Stomach smooth muscle (tissue), 2 donors: ENCODE data around the gene SGMS1.

ENCODE experiments used
- H3K27ac ChIP-seq: one replicate; pipeline ENCODE4 v1.7.0; 2013; ENCODE audit warnings: mild to moderate bottlenecking, low read length, inconsistent platforms
- H3K27me3 ChIP-seq, 2 donors: one replicate each; pipeline ENCODE4 v1.7.0; 2013; ENCODE audit warnings: low read length in 2 of 2; ENCODE audit not compliant: insufficient read depth in 2 of 2, control insufficient read depth in 1 of 2
- H3K36me3 ChIP-seq, 2 donors: one replicate each; pipeline ENCODE4 v1.7.0; 2013; ENCODE audit warnings: low read length in 2 of 2; ENCODE audit not compliant: control insufficient read depth in 2 of 2, insufficient read depth in 2 of 2
- H3K4me1 ChIP-seq: one replicate; pipeline ENCODE4 v1.7.0; 2013; ENCODE audit warnings: low read length; ENCODE audit not compliant: control insufficient read depth, insufficient read depth
- H3K4me3 ChIP-seq, 2 donors: one replicate each; pipeline ENCODE4 v1.7.0; 2013; ENCODE audit warnings: low read length in 2 of 2
- H3K9ac ChIP-seq, 2 donors: one replicate each; pipeline ENCODE4 v1.7.0; 2013; ENCODE audit warnings: low read length in 2 of 2, mild to moderate bottlenecking in 1 of 2
- H3K9me3 ChIP-seq, 2 donors: one replicate each; pipeline ENCODE4 v1.7.0; 2013; ENCODE audit warnings: low read length in 2 of 2; ENCODE audit not compliant: control insufficient read depth in 2 of 2
- donor health status: healthy.
- donor health status: Pancreatic carcinoma.

SGMS1 gene

GRCh38 chr10:50596456-50596855 lies 27.3 kb downstream of the SGMS1 start:
- Histone ChIP-seq H3K4me1 (no peaks in the 10 kb centered on the region), H3K9me3 (no peaks in the 10 kb centered on the region)

GRCh38 chr10:50595785-50596184 lies 28.0 kb downstream of the SGMS1 start:
- no peak overlapping the region for H3K4me3 ChIP-seq
- no peak overlapping the region for H3K27ac ChIP-seq
- no peaks in the 10 kb centered on the region for H3K4me1 ChIP-seq
- H3K36me3 ChIP-seq, result no peaks in the 10 kb centered on the region
- H3K27me3 ChIP-seq, result no peaks in the 10 kb centered on the region
- H3K9ac ChIP-seq, result no peak overlapping the region
- H3K9me3 ChIP-seq, result no peaks in the 10 kb centered on the region

More at GRCh38 chr10:50596456-50596855, 27.3 kb downstream of the SGMS1 start:
- H3K4me3 ChIP-seq, result no peak overlapping the region
- H3K9ac ChIP-seq, result no peak overlapping the region
- no peak overlapping the region for H3K27ac ChIP-seq
- no peaks in the 10 kb centered on the region for H3K36me3 ChIP-seq
- no peaks in the 10 kb centered on the region for H3K27me3 ChIP-seq

DNA sequence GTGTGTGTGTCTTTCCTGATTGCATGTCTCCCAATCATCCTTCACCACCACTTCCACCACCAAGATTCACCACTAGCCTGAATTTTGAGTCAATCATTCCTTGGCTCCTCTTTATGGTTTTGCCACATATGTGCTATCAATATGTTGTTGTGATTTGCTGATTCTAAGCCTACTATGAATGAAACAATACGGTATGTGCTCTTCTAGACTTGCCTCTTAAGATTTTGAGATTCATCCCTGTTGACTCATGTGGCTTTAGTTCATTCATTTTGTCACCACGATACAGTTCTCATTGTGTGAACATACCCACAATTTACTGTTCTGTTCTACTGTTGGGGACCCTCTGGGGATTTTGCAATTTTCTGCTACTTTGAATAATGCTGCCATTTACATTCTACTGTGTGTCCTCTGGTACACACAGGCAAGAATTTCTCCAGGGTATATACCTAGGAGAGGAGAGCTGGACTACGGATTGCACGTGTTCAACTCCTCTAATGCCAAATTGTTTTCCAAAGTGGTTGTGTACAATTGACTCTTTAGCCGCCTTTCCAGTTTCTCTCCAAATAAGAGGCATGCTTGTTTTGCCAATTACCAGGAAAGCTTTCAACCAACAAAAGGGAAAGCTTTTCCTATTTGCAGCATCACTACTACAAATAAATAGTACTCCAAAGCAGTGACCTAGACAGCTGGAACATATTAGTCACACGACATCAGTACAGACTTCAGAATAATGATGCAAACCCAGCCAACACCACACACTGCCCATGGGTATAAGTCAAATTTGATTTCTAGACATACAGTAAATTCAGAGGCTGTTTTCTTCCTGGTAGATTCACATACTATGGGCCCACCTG lies 30.0 kb downstream of the SGMS1 start:
- H3K4me1 ChIP-seq, result no peaks in the 10 kb centered on the region
- H3K27ac ChIP-seq, result no peak overlapping the region
- no peaks in the 10 kb centered on the region for H3K27me3 ChIP-seq
- H3K4me3 ChIP-seq, result no peak overlapping the region
- peaks cover 0 to 4% of the 10 kb centered on the region in 2 donors for H3K36me3 ChIP-seq
- no peaks in the 10 kb centered on the region for H3K9me3 ChIP-seq
- no peak overlapping the region for H3K9ac ChIP-seq

DNA sequence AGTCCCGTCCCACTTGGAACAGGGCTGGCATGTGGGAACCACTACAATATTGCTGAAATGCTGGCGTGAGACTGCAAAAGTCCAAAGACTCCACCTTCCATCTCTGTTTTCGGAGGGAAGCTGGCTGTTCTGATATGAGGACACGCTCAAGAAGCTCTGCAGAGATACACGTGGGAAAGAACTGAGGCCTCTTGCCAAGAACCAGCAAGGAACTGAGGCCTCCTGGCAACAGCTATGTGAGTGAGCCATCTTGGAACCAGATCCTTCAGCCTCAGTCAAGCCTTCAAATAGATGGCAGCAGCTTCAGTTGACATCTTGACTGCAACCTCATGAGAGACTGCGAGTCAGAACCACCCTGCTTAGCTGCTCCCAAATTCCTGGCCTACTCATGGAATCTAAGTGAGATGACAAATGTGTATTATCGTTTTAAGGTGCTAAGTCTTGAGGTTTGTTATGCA lies 30.8 kb downstream of the SGMS1 start:
- H3K27ac ChIP-seq, result no peak overlapping the region
- H3K36me3 ChIP-seq, result peaks cover 0 to 7% of the 10 kb centered on the region in 2 donors
- H3K27me3 ChIP-seq, result no peaks in the 10 kb centered on the region
- H3K9me3 ChIP-seq, result no peaks in the 10 kb centered on the region
- no peak overlapping the region for H3K4me3 ChIP-seq
- no peak overlapping the region for H3K9ac ChIP-seq
- H3K4me1 ChIP-seq, result no peaks in the 10 kb centered on the region

GRCh38 chr10:50590935-50591334 lies 32.8 kb downstream of the SGMS1 start:
- Histone ChIP-seq H3K36me3 (peaks cover 2 to 8% of the 10 kb centered on the region in 2 donors), H3K4me1 (no peaks in the 10 kb centered on the region), H3K9ac (no peak overlapping the region), H3K27me3 (no peaks in the 10 kb centered on the region), H3K27ac (no peak overlapping the region), H3K4me3 (no peak overlapping the region), H3K9me3 (no peaks in the 10 kb centered on the region)

GRCh38 chr10:50586740-50587088 lies 37.0 kb downstream of the SGMS1 start:
- H3K9ac ChIP-seq, result no peak overlapping the region
- H3K4me3 ChIP-seq, result no peak overlapping the region
- no peaks in the 10 kb centered on the region for H3K4me1 ChIP-seq
- H3K27me3 ChIP-seq, result no peaks in the 10 kb centered on the region
- H3K36me3 ChIP-seq, result peaks cover 2 to 8% of the 10 kb centered on the region in 2 donors
- H3K9me3 ChIP-seq, result no peaks in the 10 kb centered on the region
- no peak overlapping the region for H3K27ac ChIP-seq

- H3K27ac ChIP-seq, result no peak overlapping the region
- no peak overlapping the region for H3K9ac ChIP-seq
- no peaks in the 10 kb centered on the region for H3K9me3 ChIP-seq
- H3K36me3 ChIP-seq, result peaks cover 2 to 8% of the 10 kb centered on the region in 2 donors
- H3K27me3 ChIP-seq, result no peaks in the 10 kb centered on the region
- H3K4me3 ChIP-seq, result no peak overlapping the region
- no peaks in the 10 kb centered on the region for H3K4me1 ChIP-seq
Observed at GRCh38 chr10:50585921-50586739, 37.6 kb downstream of the SGMS1 start.

DNA sequence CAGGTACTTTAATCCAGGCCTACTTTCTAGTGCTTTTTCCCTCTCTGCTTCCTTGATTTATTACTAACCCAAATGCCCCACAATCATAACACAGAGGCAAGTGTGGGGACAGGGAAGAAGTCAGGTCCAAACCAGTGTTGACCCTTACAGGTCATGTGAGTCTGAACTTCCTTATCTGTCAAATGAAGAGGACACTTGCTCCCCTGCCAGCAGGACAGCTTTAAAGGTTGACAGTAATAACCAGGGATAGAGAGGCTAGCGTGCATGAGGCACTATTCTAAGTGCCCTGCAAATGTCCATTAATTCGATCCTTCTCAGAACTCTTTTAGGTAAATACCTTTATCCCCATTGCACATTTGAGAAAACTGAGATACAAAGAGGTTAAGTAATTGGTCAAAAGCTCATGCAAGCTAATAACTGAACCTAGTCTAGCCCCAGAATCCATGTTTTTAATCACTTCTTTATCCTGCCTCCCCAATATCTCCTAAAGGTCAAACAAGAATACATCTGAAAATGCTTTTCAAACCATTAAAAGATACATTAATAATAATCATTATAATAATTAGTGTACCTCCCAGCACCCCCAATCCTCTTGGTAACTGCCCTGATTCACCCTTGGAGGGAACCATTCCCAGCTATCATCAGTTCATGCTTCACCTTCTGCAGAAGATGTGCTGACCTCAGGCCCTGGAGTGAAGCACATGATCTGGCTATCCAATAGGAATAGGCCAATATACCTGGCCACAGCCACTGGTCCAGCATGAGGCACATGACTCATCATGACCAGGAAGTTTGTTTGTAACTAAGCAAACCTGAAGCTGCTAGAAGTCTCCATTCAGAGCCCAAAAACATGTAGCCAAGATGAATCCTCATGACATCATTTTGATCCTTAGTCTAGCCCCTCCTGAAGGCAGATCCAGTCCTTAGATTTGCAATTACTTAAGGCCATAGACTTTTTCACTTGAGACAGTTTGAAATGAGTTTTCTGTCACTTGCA lies 40.7 kb downstream of the SGMS1 start:
- Histone ChIP-seq H3K4me3 (no peak overlapping the region), H3K27me3 (no peaks in the 10 kb centered on the region), H3K36me3 (peaks cover 1 to 2% of the 10 kb centered on the region in 2 donors), H3K9me3 (no peaks in the 10 kb centered on the region), H3K9ac (no peak overlapping the region), H3K4me1 (peaks cover 1% of the 10 kb centered on the region), H3K27ac (no peak overlapping the region)

DNA sequence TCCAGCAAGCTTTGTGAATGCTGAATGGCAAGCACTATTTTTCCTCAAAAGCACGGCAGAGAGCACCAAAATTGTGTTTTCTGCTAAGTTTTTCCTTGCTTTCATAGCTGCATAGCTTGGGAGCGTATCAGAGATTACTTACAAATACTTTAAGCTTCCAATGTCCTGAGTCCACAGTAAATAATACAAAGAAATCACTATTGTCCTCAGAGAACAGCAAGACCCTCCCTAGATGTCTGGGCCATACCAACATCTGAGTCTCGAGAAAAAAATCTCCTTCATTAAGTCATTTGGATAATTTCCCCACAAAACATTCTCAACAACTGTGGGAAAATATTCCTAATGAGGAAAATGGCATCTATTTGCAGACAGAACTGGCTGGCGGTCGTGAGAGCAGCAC lies 41.7 kb downstream of the SGMS1 start:
- Histone ChIP-seq H3K27ac (no peak overlapping the region), H3K4me3 (no peak overlapping the region), H3K4me1 (peaks cover 3% of the 10 kb centered on the region), H3K9ac (no peak overlapping the region), H3K36me3 (no peaks in the 10 kb centered on the region), H3K27me3 (no peaks in the 10 kb centered on the region), H3K9me3 (no peaks in the 10 kb centered on the region)

DNA sequence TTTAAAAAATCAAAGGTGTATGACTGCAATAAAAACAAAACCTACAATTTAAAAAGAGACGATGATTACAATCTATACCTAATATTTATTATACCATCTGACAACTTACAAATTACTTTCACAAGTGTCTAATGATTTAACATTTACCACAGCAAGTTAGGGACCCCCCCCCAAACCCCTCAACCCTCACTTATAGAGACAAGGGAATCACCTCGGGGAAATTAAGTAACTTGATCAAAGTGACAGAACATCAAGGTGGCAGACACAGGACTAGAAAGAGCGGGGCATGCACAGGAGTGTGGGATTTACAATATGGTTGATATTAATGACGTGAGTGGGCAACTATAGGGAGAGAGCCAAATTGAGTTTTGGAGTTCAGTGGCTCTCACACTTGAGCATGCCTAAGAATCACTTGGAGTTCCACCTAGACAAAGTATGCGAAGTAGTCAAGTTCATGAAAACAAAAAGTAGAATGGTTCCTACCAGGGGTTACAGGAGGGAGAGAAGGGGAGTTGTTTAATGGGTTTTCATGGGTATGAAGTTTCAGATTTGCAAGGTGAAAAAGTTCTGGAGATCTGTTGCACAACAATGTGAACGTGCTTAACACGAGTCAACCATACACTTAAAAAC lies 43.4 kb downstream of the SGMS1 start:
- Histone ChIP-seq H3K27ac (no peak overlapping the region), H3K4me3 (no peak overlapping the region), H3K27me3 (no peaks in the 10 kb centered on the region), H3K36me3 (no peaks in the 10 kb centered on the region), H3K4me1 (peaks cover 3% of the 10 kb centered on the region), H3K9me3 (no peaks in the 10 kb centered on the region), H3K9ac (no peak overlapping the region)
